GM19468 (cell line): ENCODE measurements around the gene CDK11A.
"Not testable (repeated sequence)": the region's sequence is repeated elsewhere in the genome, so short reads cannot be mapped to it uniquely, and the experiment has no call there.

Experiments
- ATAC-seq: cut with Tn5 transposase; IDR thresholded peaks from one replicate; pipeline ENCODE4 v1.9.1; 2021; ENCODE audit warnings: mild to moderate bottlenecking, moderate library complexity, moderate number of reproducible peaks; ENCODE audit not compliant: unreplicated experiment; ENCODE audit errors: extremely low read depth

Gene CDK11A

GRCh38 chr1:1666526-1666925 lies 57.6 kb downstream of the CDK11A start:
- no peak for ATAC-seq

GRCh38 chr1:1665815-1666251 lies 58.3 kb downstream of the CDK11A start:
- no peak for ATAC-seq

GRCh38 chr1:1664941-1665814 lies 59.0 kb downstream of the CDK11A start:
- ATAC-seq = no peak

- ATAC-seq = not testable (repeated sequence)
Measured at GRCh38 chr1:1664318-1664717, 59.8 kb downstream of the CDK11A start.

GRCh38 chr1:1662830-1663560 lies 61.2 kb downstream of the CDK11A start:
- not testable (repeated sequence) for ATAC-seq

- not testable (repeated sequence) for ATAC-seq
Measured at GRCh38 chr1:1662392-1662791, 61.8 kb downstream of the CDK11A start.

- peak; percentile 75 for ATAC-seq
Measured at GRCh38 chr1:1658583-1659549, 65.3 kb downstream of the CDK11A start, which contains the start of gene CDK11B. Gene CDK11B (minus strand): TSS chr1:1659004. CDS start chr1:1657485, 1,519 bp downstream.
